ENCODE results near the gene TBC1D4.

TBC1D4 gene

GRCh38 chr13:75482070-75482819 is at the start of gene TBC1D4:
Gene TBC1D4 (minus strand): TSS chr13:75482169. CDS start chr13:75481767, 402 bp downstream.
- in situ Hi-C loops (cut with MboI; ENCODE audit: low sequenced_read_pairs), result no loop called here

- in situ Hi-C loops (cut with MboI; ENCODE audit: low sequenced_read_pairs), result no loop called here
Observed at GRCh38 chr13:75530549-75530961, 48.6 kb upstream of the TBC1D4 start.

GRCh38 chr13:75521956-75522355 is 40.0 kb upstream of the TBC1D4 start:
- in situ Hi-C loops (cut with MboI; ENCODE audit: low sequenced_read_pairs), result no loop called here

GRCh38 chr13:75518439-75519088 is 36.6 kb upstream of the TBC1D4 start:
- in situ Hi-C loops (cut with MboI; ENCODE audit: low sequenced_read_pairs), result no loop called here

GRCh38 chr13:75514080-75514995 is 32.4 kb upstream of the TBC1D4 start:
- in situ Hi-C loops (cut with MboI; ENCODE audit: low sequenced_read_pairs), result no loop called here

GRCh38 chr13:75513271-75513670 is 31.3 kb upstream of the TBC1D4 start:
- in situ Hi-C loops (cut with MboI; ENCODE audit: low sequenced_read_pairs), result no loop called here

- in situ Hi-C loops (cut with MboI; ENCODE audit: low sequenced_read_pairs), result no loop called here
Observed at GRCh38 chr13:75512253-75512652, 30.3 kb upstream of the TBC1D4 start.

- in situ Hi-C loops (cut with MboI; ENCODE audit: low sequenced_read_pairs), result no loop called here
Observed at GRCh38 chr13:75511051-75511625, 29.2 kb upstream of the TBC1D4 start.

GRCh38 chr13:75508002-75508548 is 26.1 kb upstream of the TBC1D4 start:
- in situ Hi-C loops (cut with MboI; ENCODE audit: low sequenced_read_pairs), result no loop called here

- in situ Hi-C loops (cut with MboI; ENCODE audit: low sequenced_read_pairs), result no loop called here
Observed at GRCh38 chr13:75507027-75508001, 25.3 kb upstream of the TBC1D4 start.

- in situ Hi-C loops (cut with MboI; ENCODE audit: low sequenced_read_pairs), result no loop called here
Observed at GRCh38 chr13:75506018-75506417, 24.0 kb upstream of the TBC1D4 start.

GRCh38 chr13:75505327-75505726 is 23.4 kb upstream of the TBC1D4 start:
- in situ Hi-C loops (cut with MboI; ENCODE audit: low sequenced_read_pairs), result no loop called here

- in situ Hi-C loops (cut with MboI; ENCODE audit: low sequenced_read_pairs), result no loop called here
Observed at GRCh38 chr13:75495938-75496337, 14.0 kb upstream of the TBC1D4 start.

GRCh38 chr13:75494491-75494890 is 12.5 kb upstream of the TBC1D4 start:
- in situ Hi-C loops (cut with MboI; ENCODE audit: low sequenced_read_pairs), result no loop called here

GRCh38 chr13:75493156-75493555 is 11.2 kb upstream of the TBC1D4 start:
- in situ Hi-C loops (cut with MboI; ENCODE audit: low sequenced_read_pairs), result no loop called here

GRCh38 chr13:75492389-75492788 is 10.4 kb upstream of the TBC1D4 start:
- in situ Hi-C loops (cut with MboI; ENCODE audit: low sequenced_read_pairs), result no loop called here

- in situ Hi-C loops (cut with MboI; ENCODE audit: low sequenced_read_pairs), result no loop called here
Observed at GRCh38 chr13:75491376-75491775, 9.4 kb upstream of the TBC1D4 start.

- in situ Hi-C loops (cut with MboI; ENCODE audit: low sequenced_read_pairs), result no loop called here
Observed at GRCh38 chr13:75489502-75490263, 7.7 kb upstream of the TBC1D4 start.
